Parathyroid adenoma (tissue), 2 donors: ENCODE data around the gene FCRL6.

Experiments used
- H2AFZ ChIP-seq: fragments of 300-600 bp; sonication (generic); one replicate; pipeline ENCODE4 v1.7.0; 2017; ENCODE audit warnings: antibody characterized with exemption, mild to moderate bottlenecking
- H3K27ac ChIP-seq: fragments of 300-600 bp; sonication (generic); one replicate; pipeline ENCODE4 v1.7.0; 2017
- H3K27me3 ChIP-seq: fragments of 300-600 bp; sonication (generic); one replicate; pipeline ENCODE4 v1.7.0; 2017; ENCODE audit warnings: low read length; ENCODE audit not compliant: control insufficient read depth, insufficient read depth
- H3K36me3 ChIP-seq: fragments of 300-600 bp; sonication (generic); one replicate; pipeline ENCODE4 v1.7.0; 2017; ENCODE audit warnings: low read length; ENCODE audit not compliant: control insufficient read depth, insufficient read depth
- H3K4me1 ChIP-seq: fragments of 300-600 bp; sonication (generic); one replicate; pipeline ENCODE4 v1.7.0; 2017; ENCODE audit warnings: control low read depth
- H3K4me2 ChIP-seq: fragments of 300-600 bp; sonication (generic); one replicate; pipeline ENCODE4 v1.7.0; 2017; ENCODE audit warnings: low read length
- H3K4me3 ChIP-seq: fragments of 300-600 bp; sonication (generic); one replicate; pipeline ENCODE4 v1.7.0; 2017; ENCODE audit warnings: low read depth, low read length
- H3K79me2 ChIP-seq: fragments of 300-600 bp; sonication (generic); one replicate; pipeline ENCODE4 v1.7.0; 2017; ENCODE audit warnings: control low read depth
- H3K9ac ChIP-seq: fragments of 300-600 bp; sonication (generic); one replicate; pipeline ENCODE4 v1.7.0; 2017; ENCODE audit warnings: mild to moderate bottlenecking
- H3K9me3 ChIP-seq: fragments of 300-600 bp; sonication (generic); one replicate; pipeline ENCODE4 v1.7.0; 2017; ENCODE audit warnings: low read length; ENCODE audit not compliant: control insufficient read depth
- CTCF ChIP-seq: fragments of 300-600 bp; sonication (generic); IDR thresholded peaks from one replicate; pipeline ENCODE4 v1.7.0; 2017; ENCODE audit warnings: antibody characterized with exemption, mild to moderate bottlenecking
- donor health status: primary hyperparathyroidism.

Gene FCRL6

DNA sequence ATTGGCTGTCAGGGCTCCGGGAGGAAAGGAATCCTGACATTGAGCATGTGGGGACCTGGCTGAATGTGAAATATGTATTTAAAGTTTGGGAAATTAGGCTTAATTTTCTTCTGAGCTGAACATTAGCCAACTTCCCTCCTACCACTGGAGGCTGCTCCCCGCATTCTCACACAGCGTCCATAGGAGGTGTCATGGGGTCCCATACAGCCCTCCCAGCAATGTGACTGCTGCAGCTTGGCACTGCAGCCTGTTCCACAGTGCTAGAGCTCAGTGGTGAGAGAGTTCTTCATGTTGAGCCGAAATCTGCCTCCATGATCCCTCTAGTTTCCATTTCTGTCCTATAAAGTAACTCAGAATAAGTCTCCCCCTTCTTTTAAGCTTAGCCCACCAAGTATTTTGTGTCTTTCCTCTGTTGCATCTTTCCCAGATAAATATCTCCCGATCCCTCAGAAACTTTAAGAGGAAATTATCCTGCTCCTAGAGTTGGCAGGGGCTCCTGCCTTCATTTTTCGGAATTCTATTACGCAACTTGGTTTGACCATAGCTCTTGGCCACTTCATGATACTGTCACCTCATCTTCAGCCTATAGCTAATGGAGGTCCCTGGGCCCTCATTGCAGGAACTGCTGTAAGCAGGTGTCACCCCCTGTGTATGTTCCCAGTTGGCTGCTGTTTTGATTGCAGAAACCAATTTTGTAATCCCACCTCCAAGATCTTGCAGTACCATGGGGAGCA is 2.0 kb downstream of the FCRL6 start:
- peak overlapping the region; percentile 80 for H3K27ac ChIP-seq

DNA sequence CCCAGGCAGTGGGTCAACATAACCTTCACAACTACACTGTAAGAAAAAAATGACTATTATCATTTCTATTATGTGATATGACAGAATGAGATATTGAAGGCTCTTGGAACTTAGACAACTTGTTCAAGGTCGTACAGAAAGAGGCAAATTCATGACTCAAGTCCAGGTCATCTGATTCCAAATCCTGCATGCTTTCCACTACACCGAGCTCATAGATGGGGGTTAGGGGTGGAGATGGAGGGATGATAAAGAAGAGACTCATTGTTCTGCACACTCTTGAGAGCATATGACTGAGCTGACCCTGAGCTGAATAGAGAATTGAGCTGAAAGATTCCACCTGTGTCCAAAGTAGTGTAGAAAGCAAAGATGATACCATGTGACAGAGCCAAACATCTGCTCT is 2.8 kb downstream of the FCRL6 start:
- Histone ChIP-seq H3K9ac (no peak overlapping the region), H3K4me2 (no peak overlapping the region), H3K4me3 (no peak overlapping the region), H3K27ac (peak overlapping the region; percentile 80), H3K9me3 (no peaks in the 10 kb centered on the region), H3K79me2 (no peaks in the 10 kb centered on the region), H3K27me3 (no peaks in the 10 kb centered on the region), H3K36me3 (no peaks in the 10 kb centered on the region), H3K4me1 (peaks cover 16% of the 10 kb centered on the region), H2AFZ (no peak overlapping the region)
- no peak for TF ChIP-seq CTCF

More for the DNA sequence above, 2.0 kb downstream of the FCRL6 start:
- H3K27me3 ChIP-seq = no peaks in the 10 kb centered on the region
- H3K4me1 ChIP-seq = peaks cover 16% of the 10 kb centered on the region
- no peak overlapping the region for H2AFZ ChIP-seq
- no peak for TF ChIP-seq CTCF
- H3K79me2 ChIP-seq = no peaks in the 10 kb centered on the region
- H3K4me3 ChIP-seq = no peak overlapping the region
- H3K36me3 ChIP-seq = no peaks in the 10 kb centered on the region
- no peak overlapping the region for H3K9ac ChIP-seq
- no peaks in the 10 kb centered on the region for H3K9me3 ChIP-seq
- no peak overlapping the region for H3K4me2 ChIP-seq

DNA sequence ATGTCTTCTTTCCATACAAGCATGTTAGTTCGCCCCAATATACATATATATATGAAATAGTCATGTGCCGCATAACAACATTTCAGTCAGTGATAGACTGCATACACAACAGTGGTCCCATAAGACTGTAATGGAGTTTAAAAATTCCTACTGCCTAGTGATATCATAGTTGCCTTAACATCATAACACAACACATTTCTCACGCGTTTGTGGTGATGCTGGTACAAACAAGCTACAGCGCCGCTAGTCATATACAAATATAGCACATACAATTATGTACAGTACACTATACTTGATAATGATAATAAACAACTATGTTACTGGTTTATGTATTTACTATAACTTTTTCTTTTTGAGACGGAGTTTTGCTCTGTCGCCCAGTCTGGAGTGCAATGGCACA is 13.8 kb downstream of the FCRL6 start:
- Histone ChIP-seq H2AFZ (no peak overlapping the region), H3K27me3 (no peaks in the 10 kb centered on the region), H3K9me3 (no peaks in the 10 kb centered on the region), H3K9ac (no peak overlapping the region), H3K36me3 (no peaks in the 10 kb centered on the region), H3K4me3 (no peak overlapping the region), H3K79me2 (no peaks in the 10 kb centered on the region), H3K27ac (no peak overlapping the region), H3K4me1 (no peaks in the 10 kb centered on the region), H3K4me2 (no peak overlapping the region)
- TF ChIP-seq CTCF = no peak

DNA sequence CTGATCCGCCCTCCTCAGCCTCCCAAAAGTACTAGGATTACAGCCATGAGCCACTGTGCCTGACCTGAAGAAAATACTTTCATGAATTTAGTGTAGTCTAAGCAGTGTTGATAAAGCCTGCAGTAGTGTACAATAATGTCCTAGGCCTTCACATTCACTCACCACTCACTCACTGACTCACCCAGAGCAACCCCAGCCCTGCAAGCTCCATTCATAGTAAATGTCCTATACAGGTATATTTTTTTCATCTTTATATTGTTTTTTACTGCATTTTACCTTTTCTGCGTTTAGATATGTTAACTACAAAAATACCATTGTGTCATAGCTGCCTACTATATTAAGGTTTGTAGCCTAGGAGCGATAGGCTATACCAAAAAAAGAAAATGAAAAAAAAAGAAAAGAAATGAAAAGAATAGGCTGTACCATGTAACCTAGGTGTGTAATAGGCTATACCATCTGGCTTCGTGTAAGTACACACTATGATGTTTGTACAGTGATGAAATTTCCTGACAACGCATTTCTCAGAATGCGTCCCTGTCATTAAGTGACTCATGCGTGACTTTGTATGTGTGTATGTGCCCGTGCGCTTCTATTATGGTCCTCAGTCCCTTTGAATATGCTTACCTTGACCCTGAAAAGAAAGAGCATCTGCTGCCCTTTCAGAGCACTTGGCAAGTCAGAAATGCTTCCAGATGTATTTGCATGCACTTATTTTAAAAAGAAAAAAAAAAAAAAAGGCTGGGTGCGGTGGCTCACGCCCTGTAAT is 15.3 kb downstream of the FCRL6 start:
- Histone ChIP-seq H3K9ac (no peak overlapping the region), H2AFZ (no peak overlapping the region), H3K4me1 (no peaks in the 10 kb centered on the region), H3K36me3 (no peaks in the 10 kb centered on the region), H3K27ac (no peak overlapping the region), H3K4me2 (no peak overlapping the region), H3K9me3 (no peaks in the 10 kb centered on the region), H3K27me3 (no peaks in the 10 kb centered on the region), H3K79me2 (no peaks in the 10 kb centered on the region), H3K4me3 (no peak overlapping the region)
- no peak for TF ChIP-seq CTCF
